ENCODE measurements around the gene EIF3L.

DNA sequence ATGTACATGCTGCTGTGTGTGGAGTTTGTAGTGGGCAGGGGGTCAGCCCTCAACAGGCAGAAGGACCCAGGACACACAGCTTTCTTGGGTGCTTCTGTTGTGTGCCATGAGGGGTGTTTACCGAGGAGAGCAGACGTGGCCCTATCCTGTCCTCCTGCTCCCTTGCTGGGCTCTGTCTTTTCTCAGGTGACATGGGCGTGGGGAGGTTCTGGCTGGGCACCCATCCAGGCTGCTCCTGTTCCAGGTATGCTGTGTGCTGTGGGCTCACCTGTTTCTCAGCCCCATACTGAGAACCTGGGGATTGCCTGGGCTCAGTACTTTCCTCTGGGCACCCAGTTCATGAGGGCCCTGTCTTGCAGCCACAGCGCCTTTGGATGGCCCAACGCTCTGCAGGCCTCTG is 80.2 kb downstream of the EIF3L start:
- TF ChIP-seq, protein P1, sequence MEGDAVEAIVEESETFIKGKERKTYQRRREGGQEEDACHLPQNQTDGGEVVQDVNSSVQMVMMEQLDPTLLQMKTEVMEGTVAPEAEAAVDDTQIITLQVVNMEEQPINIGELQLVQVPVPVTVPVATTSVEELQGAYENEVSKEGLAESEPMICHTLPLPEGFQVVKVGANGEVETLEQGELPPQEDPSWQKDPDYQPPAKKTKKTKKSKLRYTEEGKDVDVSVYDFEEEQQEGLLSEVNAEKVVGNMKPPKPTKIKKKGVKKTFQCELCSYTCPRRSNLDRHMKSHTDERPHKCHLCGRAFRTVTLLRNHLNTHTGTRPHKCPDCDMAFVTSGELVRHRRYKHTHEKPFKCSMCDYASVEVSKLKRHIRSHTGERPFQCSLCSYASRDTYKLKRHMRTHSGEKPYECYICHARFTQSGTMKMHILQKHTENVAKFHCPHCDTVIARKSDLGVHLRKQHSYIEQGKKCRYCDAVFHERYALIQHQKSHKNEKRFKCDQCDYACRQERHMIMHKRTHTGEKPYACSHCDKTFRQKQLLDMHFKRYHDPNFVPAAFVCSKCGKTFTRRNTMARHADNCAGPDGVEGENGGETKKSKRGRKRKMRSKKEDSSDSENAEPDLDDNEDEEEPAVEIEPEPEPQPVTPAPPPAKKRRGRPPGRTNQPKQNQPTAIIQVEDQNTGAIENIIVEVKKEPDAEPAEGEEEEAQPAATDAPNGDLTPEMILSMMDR (IDR thresholded peaks at IDR 0.05): no peak
- TF ChIP-seq EP300 (IDR thresholded peaks at IDR 0.05): no peak

All from gastroesophageal sphincter (tissue), 3 donors.